IPS-15b (cell line): ENCODE results near the gene NAPSA.
"Not testable (repeated sequence)": the region's sequence is repeated elsewhere in the genome, so short reads cannot be mapped to it uniquely, and the experiment has no call there.

Source experiments
- H3K27me3 ChIP-seq: one replicate; pipeline ENCODE4 v1.6.1; 2013; ENCODE audit warnings: low read length; ENCODE audit not compliant: control insufficient read depth, insufficient read depth
- H3K36me3 ChIP-seq: one replicate; pipeline ENCODE4 v1.6.1; 2013; ENCODE audit warnings: low read length; ENCODE audit not compliant: control insufficient read depth, insufficient read depth
- H3K4me1 ChIP-seq: one replicate; pipeline ENCODE4 v1.6.1; 2013; ENCODE audit warnings: mild to moderate bottlenecking, low read length; ENCODE audit not compliant: control insufficient read depth, insufficient read depth
- H3K4me3 ChIP-seq: one replicate; pipeline ENCODE4 v1.5.1; 2013; ENCODE audit warnings: low read depth, low read length
- H3K9ac ChIP-seq: one replicate; pipeline ENCODE4 v1.6.1; 2013; ENCODE audit warnings: low read depth, mild to moderate bottlenecking, low read length
- H3K9me3 ChIP-seq: one replicate; pipeline ENCODE4 v1.6.1; 2013; ENCODE audit warnings: mild to moderate bottlenecking, low read length; ENCODE audit not compliant: control insufficient read depth, insufficient read depth

The NAPSA gene

GRCh38 chr19:50352242-50352641, 13.2 kb downstream of the NAPSA start:
- H3K27me3 ChIP-seq, result no peaks in the 10 kb centered on the region
- H3K4me3 ChIP-seq, result no peak overlapping the region
- H3K9me3 ChIP-seq, result no peaks in the 10 kb centered on the region
- no peaks in the 10 kb centered on the region for H3K36me3 ChIP-seq
- H3K4me1 ChIP-seq, result no peaks in the 10 kb centered on the region
- H3K9ac ChIP-seq, result no peak overlapping the region

- no peaks in the 10 kb centered on the region for H3K27me3 ChIP-seq
- H3K9ac ChIP-seq, result no peak overlapping the region
- H3K9me3 ChIP-seq, result no peaks in the 10 kb centered on the region
- H3K4me1 ChIP-seq, result no peaks in the 10 kb centered on the region
- peaks cover 2% of the 10 kb centered on the region for H3K36me3 ChIP-seq
- no peak overlapping the region for H3K4me3 ChIP-seq
Measured at GRCh38 chr19:50349277-50350057, 16.0 kb downstream of the NAPSA start.

- H3K4me3 ChIP-seq, H3K9ac ChIP-seq: not testable (repeated sequence)
Measured at GRCh38 chr19:50347089-50347581, 18.3 kb downstream of the NAPSA start.

GRCh38 chr19:50344661-50345318, 20.6 kb downstream of the NAPSA start:
- Histone ChIP-seq H3K36me3 (peaks cover 2% of the 10 kb centered on the region), H3K27me3 (no peaks in the 10 kb centered on the region), H3K9ac (no peak overlapping the region), H3K4me3 (no peak overlapping the region), H3K9me3 (no peaks in the 10 kb centered on the region), H3K4me1 (no peaks in the 10 kb centered on the region)

More at GRCh38 chr19:50347089-50347581, 18.3 kb downstream of the NAPSA start:
- not testable (repeated sequence) for H3K4me1 ChIP-seq, H3K36me3 ChIP-seq, H3K27me3 ChIP-seq, H3K9me3 ChIP-seq

GRCh38 chr19:50341091-50341564, 24.3 kb downstream of the NAPSA start:
- H3K9me3 ChIP-seq, result no peaks in the 10 kb centered on the region
- no peaks in the 10 kb centered on the region for H3K27me3 ChIP-seq
- H3K9ac ChIP-seq, result no peak overlapping the region
- peaks cover 2% of the 10 kb centered on the region for H3K36me3 ChIP-seq
- no peaks in the 10 kb centered on the region for H3K4me1 ChIP-seq
- no peak overlapping the region for H3K4me3 ChIP-seq

- H3K27me3 ChIP-seq, result no peaks in the 10 kb centered on the region
- H3K9ac ChIP-seq, result no peak overlapping the region
- no peak overlapping the region for H3K4me3 ChIP-seq
- peaks cover 2% of the 10 kb centered on the region for H3K36me3 ChIP-seq
- H3K9me3 ChIP-seq, result no peaks in the 10 kb centered on the region
- H3K4me1 ChIP-seq, result no peaks in the 10 kb centered on the region
Measured at GRCh38 chr19:50340331-50340730, 25.1 kb downstream of the NAPSA start.

- not testable (repeated sequence) for H3K4me1 ChIP-seq
Measured at GRCh38 chr19:50337031-50337430, 28.4 kb downstream of the NAPSA start.

GRCh38 chr19:50334741-50335421, 30.6 kb downstream of the NAPSA start:
- no peaks in the 10 kb centered on the region for H3K27me3 ChIP-seq
- no peaks in the 10 kb centered on the region for H3K36me3 ChIP-seq
- no peak overlapping the region for H3K4me3 ChIP-seq
- peaks cover 5% of the 10 kb centered on the region for H3K4me1 ChIP-seq
- H3K9ac ChIP-seq, result no peak overlapping the region
- H3K9me3 ChIP-seq, result no peaks in the 10 kb centered on the region

More at GRCh38 chr19:50337031-50337430, 28.4 kb downstream of the NAPSA start:
- H3K9me3 ChIP-seq, H3K36me3 ChIP-seq, H3K9ac ChIP-seq, H3K27me3 ChIP-seq, H3K4me3 ChIP-seq: not testable (repeated sequence)

- Histone ChIP-seq H3K4me1 (peaks cover 5% of the 10 kb centered on the region), H3K27me3 (no peaks in the 10 kb centered on the region), H3K9me3 (no peaks in the 10 kb centered on the region), H3K9ac (peak overlapping the region; percentile 81), H3K36me3 (no peaks in the 10 kb centered on the region), H3K4me3 (peak overlapping the region; percentile 95)
Measured at GRCh38 chr19:50333737-50334617, 31.5 kb downstream of the NAPSA start.

GRCh38 chr19:50333235-50333736, 32.2 kb downstream of the NAPSA start:
- peak overlapping the region; percentile 95 for H3K4me3 ChIP-seq
- H3K36me3 ChIP-seq, result no peaks in the 10 kb centered on the region
- peak overlapping the region; percentile 81 for H3K9ac ChIP-seq
- H3K4me1 ChIP-seq, result peaks cover 5% of the 10 kb centered on the region
- H3K27me3 ChIP-seq, result no peaks in the 10 kb centered on the region
- no peaks in the 10 kb centered on the region for H3K9me3 ChIP-seq
